ENCODE measurements around the gene RAB31.

RAB31 gene

DNA sequence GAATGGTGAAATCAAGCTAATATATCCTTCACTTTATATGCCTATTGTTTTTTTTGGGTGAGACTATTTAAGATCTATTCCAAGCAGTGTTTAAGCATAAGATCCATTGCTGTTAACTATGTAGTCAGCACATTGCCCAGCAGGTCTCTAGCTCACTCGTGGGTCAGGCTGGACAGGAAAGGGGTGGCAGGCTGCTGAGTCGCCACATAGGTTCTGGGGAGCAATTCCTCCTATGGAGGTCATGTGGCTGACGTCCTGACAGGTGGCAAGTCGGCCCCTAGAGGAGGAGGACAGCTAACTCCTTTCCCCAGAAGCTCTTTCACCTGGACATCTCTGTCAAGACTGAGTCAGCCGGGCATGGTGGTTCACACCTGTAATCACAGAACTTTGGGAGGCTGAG, 13.9 kb upstream of the RAB31 start:
- DNase-seq (ENCODE audit: low spot score) = no peak

DNA sequence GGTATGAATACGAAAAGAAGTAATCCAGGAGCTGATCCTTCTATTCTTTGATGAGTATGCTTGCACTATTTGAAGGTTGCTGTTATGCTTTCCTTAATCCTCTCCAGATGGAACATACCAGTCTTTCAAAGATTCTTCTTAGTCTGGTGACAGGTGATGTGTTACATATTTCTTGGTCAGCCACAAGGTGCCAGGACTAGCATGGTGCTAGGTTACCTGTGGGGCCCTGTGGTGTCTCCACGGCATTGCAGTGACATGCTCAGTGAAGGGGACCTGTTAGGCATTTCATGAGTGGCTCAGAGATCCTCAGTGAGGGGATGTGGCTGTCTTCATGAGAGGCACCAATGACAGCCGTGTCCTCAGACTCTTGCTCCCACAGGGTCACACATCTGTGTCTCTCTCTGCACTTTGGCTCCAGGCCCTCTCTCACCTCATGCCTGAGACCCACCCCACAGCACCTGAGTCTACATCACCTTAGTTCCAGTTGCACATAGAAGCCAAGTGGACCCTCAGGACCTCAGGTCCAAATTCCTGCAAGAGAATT, 13.1 kb upstream of the RAB31 start:
- DNase-seq (ENCODE audit: low spot score) = no peak

DNA sequence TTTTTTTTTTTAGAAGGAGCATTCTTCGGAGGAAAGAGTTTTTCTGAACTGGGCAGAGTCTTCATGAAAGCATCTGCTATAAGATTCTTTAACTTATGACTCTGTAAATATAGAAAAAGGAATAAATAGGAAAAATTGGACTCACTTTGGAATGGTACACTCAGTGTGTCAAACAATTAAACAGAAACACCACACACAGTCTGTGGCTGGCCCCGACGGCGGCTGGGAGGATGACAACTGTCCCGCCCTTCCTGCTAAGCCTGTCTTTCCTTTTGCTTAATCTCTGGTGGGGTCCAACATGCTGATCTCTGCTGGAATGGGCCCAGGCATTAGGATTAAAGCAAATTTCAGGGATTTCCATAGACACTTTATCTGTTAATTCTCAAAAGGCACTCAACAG, 12.5 kb upstream of the RAB31 start:
- DNase-seq (ENCODE audit: low spot score) = no peak

DNA sequence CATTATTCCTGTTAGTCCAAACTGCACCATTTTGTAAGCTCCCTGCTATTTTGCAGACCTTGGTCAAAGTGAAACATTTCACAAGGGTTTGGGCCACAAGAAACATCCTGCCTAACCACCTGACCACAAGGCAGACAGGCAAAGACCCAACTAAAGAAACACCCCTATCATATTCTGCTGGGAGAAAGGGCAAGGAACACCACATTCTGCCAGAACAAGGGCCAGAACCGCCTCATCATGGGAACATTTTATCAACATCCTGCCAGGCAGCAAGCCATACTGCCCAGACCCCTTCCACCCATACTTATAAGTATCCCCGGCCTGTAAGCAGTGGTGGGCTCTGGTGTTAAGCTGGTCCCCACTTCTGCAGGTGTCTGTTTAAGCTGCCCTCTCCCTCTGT, 12.0 kb upstream of the RAB31 start:
- DNase-seq (ENCODE audit: low spot score) = no peak

DNA sequence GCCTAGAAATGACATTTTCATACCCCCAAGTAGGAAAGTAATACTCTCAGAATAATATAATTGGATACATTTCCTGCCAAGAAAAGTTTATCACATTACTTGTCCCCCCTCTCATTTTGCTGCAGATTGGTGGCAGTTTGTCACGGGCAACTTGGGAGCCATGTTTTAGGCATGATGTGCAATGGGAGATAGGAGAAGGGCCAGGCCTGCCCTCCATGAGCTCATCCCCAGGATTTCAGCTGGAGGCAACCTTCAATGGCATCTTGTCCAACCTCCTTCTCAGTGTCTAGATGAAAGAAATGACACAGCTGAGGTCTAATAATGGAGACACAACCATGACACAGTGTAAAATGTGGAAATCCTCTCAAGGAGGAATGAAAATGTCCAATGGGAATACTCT, 11.4 kb upstream of the RAB31 start:
- DNase-seq (ENCODE audit: low spot score) = no peak

DNA sequence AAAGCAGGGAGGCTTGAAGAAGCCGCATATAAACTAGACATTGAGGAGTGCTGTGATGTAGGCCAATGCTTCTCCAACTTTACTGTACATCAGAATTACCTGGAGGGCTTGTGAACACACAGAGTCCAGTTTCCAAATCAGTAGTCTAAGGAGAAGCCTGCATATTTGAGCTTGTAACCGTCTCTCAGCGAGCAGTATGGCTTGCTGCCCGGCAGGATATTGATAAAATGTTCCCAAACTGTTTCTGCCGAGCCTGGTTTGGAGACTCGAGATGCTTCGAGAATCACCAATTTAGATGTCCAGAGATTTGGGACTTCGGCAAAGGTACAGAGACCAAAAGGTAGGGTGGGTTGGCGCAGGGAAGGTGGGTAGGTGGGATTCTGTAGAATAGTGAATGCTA, 11.0 kb upstream of the RAB31 start:
- DNase-seq (ENCODE audit: low spot score) = no peak

DNA sequence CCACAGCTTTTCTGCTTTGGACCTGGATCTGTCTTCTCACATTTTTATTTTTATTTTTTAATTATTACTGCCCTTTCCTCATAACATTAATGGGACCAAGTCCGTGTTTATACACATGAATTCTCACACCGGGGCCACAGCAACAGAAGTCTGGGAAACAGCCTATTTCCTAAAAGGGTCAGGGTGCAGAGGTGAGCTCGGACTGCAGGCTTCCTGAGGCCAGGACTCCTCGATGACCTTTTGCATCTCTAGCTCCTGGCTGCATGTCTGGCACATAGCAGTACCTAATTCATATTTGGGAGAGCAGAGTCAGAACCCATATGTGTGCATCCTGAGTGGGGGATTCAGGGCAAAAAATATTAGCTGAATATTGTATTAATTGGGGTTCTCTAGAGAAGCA, 9.6 kb upstream of the RAB31 start:
- DNase-seq (ENCODE audit: low spot score) = no peak

DNA sequence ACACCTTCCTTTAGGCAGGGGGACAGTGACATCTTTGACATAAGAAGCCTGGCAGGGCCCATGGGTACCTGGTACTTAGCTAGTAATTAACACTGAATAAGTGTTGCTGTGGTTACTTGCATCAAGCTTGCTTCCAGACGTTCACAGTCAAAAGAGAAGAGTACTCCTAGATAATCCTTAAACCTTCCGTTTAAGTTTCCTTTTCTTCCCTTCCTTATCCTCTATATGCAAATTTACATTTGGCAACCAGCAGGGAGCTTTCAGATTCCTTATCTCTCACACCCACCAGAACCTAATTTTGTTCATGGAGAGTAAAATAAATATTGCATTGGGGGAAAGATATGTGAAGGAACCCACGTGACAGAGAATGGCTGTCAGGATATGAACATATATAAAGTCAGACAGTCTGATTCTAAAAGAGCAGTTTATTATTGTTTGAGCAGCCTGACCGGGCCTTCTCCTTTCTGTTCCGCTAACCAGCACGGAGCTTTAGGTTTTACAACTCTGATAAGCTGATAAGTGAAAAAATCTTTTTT, 7.8 kb upstream of the RAB31 start:
- DNase-seq (ENCODE audit: low spot score) = no peak

DNA sequence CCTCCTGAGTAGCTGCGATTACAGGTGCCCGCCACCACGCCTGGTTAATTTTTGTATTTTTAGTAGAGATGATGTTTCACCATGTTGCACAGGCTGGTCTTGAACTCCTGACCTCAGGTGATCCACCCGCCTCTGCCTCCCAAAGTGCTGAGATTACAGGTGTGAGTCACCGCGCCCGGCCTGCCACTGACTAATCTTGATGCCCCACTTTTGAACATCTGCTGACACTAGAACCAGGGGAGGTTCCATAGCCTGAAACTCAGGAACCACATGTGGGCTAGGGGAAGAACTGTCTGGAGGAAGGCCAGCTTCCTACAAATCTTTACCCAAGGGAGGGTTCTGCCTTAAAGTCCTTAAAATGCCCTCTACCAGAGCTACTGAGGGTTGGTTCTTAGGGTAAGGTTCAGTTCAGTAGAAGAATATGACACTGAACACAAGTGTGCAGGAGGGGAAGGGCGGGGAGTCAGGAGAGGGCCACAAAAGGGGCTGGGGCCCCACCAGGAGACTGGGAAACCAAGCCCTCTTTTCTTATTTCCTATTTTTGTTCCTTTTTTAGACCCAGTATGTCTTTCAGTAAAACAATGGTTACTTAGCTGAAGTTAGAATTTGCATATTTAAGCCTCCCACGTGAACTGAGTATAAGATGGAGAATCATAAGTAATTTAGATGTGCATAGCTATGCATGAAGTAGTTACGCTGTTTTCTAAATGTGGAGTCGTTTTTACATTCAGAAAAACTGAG, 6.3 kb upstream of the RAB31 start:
- no peak for DNase-seq (ENCODE audit: low spot score)

DNA sequence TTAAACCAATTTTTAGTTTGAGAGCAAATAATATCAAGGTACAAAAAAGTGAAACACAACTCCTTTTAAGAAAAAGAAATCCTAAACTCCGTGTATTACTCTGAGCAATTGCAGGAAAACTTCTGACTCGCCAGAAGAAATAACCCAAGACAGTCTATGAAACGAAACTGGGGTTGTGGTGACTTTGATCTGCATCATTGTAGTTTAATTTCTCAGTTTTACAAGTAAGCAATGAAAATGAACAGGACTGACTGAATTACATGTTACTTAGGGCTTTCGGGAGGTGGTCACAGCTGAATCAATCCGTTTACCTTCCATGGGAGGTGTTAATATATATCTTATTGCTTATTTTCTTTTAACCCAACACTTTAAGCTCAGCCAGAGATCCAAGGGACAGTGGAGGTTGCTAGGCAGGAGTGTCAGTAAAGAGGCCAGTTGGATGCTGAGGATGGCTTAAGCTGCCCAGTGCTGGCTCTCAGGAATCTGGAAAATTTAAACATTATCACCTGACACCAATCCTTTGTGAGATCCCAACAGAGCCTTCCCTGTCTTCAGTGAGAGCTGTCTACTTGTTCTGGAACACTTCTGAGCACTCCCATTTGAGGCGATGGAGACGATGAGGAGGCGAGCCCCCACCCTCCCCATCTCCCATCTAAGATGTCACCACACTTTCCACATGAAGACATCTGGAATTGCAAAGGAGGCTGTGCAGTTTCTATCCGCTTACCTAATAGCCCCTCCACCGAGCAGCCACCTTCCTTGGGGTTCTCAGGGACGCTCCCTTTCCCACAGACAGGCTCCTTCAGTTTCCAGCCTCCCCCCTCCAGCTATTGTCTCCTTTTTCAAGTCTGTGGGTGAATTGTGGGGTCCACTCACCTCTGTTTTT, 3.6 kb upstream of the RAB31 start:
- DNase-seq (ENCODE audit: low spot score) = no peak

DNA sequence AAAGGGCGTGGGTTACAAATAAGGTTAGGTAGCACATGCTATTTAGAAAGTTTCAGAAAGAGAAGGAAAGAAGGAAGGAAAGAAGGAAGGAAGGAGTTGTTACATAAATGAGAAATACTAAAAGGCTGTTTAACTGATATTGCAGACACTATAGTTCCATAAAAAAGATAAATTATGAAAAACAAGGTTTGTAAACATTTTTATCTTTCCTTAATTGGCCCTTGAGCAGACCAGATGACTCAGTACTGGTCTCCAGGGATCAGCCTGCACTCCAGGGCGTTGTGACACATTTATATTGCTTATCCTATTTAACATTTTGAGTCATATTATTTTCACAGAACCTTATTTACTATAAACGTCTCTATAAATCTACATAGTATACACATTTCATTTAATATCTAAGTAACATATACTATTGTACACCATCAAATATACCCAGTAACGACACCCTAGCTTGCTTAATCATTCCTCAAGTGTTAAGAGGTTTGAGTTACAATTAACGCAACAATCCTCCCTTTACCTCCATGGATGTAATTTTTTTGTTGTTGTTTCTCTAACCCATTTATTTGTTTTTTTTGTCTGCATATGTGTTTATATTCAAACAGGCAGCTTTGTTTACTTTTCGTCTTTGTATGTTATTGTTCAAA, 2.8 kb upstream of the RAB31 start:
- no peak for DNase-seq (ENCODE audit: low spot score)

DNA sequence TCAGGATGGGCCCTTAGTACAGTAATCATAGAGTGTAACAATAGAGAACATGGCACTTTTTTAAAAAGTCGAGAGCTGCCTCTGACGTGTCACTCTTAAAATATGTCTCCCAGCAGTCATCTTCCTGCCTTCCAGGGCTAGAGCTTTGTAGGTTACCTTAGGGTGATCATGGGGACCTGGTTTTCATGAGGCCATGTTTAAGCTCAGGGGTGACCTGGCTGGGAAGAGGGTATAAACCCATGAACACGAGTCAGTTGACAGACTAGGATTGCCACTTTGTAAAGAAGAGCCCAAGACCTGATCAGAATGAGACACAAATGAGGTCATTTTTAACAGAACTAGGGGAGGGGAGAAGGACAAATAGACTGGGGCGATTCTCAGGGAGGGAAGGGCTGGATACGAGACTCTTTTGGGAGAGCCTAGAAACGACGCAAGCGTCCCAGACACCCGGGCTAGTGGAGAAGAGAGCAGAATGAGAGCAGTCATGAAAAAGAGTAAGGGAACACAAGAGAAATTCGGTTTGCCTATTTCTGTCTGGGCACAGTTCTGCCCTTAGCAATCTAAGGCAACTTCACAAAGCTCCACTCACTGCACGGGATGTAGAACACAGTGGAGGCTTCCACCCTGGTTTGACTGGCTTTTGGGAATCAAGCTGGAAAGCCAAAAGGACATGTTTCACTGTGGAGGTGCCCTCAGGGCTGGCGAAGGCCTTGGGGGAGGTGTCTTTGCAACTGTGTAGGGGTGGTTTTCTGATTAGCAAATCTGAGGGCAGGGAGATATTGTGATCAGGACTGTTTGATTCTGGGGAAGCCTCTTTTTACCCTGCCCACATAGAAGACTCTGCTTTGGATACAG, 1.8 kb upstream of the RAB31 start:
- DNase-seq (ENCODE audit: low spot score) = no peak

DNA sequence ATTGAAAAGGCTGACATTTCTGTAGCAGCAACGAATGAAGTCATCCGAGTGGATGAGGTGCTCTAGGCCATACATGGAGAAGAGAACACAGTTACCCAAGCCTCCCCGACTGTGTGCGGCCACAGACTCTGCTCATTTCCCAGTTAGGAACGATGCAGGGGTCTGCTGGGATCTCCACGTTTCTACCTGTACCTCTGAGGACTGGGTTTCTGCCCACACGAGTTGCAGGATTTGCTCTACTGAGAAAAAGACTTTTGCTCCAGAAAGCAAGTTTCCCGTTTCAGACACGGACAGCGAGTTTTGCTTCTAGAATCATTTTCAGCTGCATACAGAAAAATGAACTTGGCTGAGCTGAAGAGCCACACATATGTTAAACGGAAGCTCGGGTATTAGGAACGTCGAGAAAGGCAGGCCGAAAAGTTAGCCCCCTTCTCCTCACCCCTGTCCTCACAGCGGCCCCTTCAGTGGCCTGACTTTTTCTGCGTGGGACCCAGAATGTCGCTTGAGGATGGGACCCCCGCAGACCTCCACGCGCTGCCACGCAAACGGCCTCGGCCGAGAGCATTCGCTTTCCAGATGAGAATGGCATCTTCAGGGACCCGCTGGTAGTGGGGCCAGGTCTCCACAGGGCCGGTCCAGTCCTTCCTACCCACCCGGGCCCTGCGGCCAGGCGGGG, 582 bp upstream of the RAB31 start:
- no peak for DNase-seq (ENCODE audit: low spot score)

DNA sequence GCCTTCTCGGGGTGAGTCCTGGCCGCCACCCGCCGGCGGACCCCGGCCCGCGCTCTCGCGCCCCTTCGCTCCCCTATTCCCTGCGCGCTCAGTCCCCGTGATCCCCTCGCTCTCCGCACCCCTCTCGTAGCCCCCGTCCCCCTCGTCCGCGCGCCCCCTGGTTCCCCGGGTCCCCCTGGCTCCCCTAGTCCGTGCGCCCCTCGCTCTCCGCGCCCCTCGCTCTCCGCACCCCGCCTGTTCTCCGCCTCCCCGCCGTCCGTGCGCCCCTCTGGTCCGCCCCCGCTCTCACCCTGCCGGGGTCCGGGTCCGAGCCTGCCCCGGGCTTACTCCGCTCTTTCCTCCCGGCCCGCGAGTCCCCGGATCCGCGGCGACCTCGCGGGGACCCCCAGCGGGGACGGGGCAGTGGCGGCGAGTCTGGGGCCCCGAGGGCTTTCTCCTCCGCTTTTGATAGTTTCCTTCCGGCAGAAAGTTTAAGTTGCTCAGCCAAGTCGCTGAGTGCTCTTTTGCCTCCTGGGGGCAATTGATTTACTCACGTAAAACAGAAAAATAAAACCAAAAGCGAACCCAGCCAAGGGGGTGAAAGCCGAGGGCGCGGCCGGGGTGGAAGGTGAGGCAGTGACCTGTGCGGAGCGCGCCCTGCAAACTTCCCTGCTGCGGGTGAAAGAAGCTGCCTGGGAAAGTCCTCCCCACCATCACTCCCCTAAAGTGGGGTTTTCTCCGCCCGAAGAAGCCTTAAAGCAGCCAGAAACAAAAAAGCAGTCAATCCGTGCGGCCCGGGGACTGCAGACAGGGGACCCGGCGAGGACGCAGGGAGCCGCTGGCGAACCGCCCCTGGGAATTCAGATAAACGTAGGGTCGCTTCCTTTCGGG, 568 bp downstream of the RAB31 start:
- DNase-seq (ENCODE audit: low spot score) = peak; percentile 25

DNA sequence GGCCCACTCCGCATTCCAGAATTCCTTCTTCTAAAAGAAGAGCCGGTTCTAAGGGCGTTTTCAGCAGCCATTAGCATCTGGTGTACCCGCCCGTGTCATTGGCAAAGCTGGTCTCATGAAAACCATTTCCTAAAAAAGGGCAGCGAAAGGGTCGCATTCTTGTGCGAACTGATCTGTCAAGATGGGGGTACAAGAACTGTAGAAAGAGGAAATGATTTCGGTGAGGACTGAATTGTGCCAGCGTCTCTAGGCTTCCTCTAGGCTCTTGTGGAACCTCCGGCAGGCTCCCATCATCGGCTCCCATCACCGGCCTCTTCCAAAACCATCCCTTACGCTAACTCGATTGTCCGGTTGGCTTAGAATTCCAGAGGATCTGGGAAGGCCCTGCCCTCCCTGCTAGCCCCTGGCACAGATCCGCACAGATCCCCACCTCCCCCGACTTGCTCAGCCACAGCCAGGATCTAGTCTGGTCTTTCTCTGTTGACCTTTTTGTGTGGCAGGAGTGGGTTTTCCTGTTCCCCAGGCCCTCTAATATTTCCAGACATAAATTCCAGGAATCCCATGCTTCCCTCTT, 1.3 kb downstream of the RAB31 start:
- DNase-seq (ENCODE audit: low spot score) = no peak

DNA sequence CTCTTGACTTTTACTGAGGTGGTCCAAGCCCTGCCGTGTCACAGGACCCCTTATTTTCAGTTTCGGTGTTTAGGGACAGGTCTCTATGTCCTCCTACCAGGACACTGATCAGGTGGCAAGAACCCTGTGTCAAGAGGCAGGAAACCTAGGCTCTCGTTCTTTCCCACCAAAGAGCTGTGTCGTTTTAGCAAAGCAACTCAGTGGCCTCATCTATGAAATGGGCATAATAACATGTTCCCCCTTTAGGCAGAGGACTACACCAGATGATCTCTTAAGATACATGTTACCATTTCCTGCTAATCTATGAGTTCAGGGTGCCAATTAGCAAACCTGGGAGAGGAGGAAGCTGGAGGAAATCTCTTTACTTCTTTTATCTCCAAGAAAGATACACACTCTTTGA, 1.9 kb downstream of the RAB31 start:
- DNase-seq (ENCODE audit: low spot score) = no peak

DNA sequence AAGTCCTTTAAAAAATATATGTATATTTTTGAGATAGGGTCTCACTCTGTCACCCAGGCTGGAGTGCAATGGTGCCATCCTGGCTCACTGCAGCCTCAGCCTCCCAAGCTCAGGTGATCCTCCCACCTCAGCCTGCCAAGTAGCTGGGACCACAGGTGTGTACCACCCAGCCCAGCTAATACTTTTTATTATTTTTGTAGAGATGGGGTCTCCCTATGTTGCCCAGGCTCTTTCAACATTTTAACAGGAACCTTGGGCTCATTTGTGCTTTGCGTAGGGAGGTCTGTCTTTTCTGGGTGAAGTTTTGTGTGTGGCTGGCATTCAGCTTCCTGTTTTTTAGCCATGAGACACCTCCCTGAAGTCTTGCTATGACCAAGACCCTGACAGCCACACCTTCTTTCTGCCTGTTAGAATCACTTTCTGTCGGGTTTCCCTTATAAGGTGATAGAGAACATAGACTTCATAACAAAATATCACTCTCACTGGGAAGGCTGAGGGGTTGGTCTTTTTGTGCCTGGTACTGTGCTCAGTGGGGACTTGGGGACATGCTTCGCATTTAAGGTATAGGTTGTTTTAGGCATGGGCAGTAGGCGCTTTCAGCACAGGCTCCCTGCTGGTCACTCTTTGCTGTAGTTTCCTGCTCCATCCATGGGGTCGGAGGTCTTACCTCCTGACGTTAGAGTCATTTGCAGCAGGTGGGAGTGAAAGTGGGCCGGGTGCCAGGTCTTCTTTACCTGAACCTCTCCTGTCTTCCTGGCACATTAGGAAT, 3.4 kb downstream of the RAB31 start:
- DNase-seq (ENCODE audit: low spot score) = peak; percentile 28

DNA sequence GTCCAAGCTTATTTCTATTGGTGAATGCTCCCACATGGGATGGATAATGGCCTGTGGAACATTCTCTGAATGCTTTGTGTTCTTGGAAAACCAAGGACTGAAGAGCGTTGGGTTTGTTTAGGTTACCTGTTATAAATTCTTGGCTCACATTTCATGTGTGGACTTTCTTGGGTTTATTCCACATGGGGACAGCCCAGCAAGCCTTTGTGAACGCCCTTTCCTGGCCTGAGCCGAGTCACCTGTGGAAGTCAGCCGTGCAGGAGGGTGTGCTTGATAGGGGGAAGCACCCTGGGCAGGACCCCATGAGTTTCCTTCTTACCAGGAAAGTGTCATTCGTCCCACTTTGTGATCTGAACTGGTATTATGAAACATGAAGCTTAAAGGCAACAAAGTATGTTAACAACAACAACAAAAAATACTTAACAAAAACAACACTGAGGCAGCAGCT, 4.1 kb downstream of the RAB31 start:
- DNase-seq (ENCODE audit: low spot score) = no peak

DNA sequence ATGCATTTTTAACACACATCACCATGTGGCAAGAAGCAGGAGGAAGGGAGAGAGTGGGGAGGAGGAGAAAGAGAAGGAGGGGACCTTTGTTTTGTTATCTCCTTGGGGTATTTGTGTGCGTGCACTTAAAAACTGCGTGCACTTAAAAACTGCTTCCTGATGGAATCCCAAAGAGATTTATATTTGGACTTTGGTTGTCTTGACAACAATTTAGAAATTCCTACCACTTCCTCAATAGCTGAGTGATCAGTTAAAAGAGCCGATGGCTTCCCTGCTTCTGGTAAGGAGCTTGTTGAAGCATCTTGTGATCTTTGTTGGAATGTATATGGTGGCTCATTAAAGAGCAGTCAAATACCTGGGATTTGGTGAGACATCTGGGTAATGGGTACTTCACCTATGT, 4.5 kb downstream of the RAB31 start:
- no peak for DNase-seq (ENCODE audit: low spot score)
